PC-3 (cell line): ENCODE results near the gene MEPE. TPM values are rescaled to one million over a fixed set of nuclear protein-coding genes. Genes with fewer than 3 reads are reported as not detected.

Experiments
- ATAC-seq: fragments of 200-7000 bp; cut with Tn5 transposase; 2 replicates; pipeline ENCODE4 v1.9.1; 2020; ENCODE audit warnings: mild to moderate bottlenecking, moderate library complexity
- BruUV-seq: library from RNA; stranded (reverse); fragments of 400-500 nt; replicated peaks from 2 replicates; lab custom pipeline; 2021; lab: Mats Ljungman, UMichigan
- CTCF ChIA-PET: fragments of 300-600 bp; sonication (Branson Sonifier 250); formaldehyde crosslinking; loops from one replicate; lab custom pipeline; 2022; ENCODE audit warnings: antibody characterized with exemption; lab: Charles Lee
- POLR2A ChIA-PET: fragments of 300-600 bp; sonication (Branson Sonifier 250); formaldehyde crosslinking; loops from one replicate; lab custom pipeline; 2022; ENCODE audit warnings: antibody characterized with exemption; ENCODE audit not compliant: unreplicated experiment; lab: Charles Lee
- DNase-seq: peaks from one replicate; pipeline ENCODE4 v3.0.0-alpha.2; 2015
- H2AFZ ChIP-seq: fragments of 300-600 bp; sonication (generic); 2 replicates; pipeline ENCODE4 v1.6.0; 2016; ENCODE audit warnings: antibody characterized with exemption, low read length
- H3F3A ChIP-seq: fragments of 300-600 bp; sonication (generic); one replicate; pipeline ENCODE4 v1.6.0; 2017; ENCODE audit warnings: antibody characterized with exemption, low read length, control low read depth, mild to moderate bottlenecking; ENCODE audit not compliant: unreplicated experiment
- H3K27ac ChIP-seq: fragments of 300-600 bp; sonication (generic); 2 replicates; pipeline ENCODE4 v1.5.1; 2016; ENCODE audit warnings: mild to moderate bottlenecking, low read length
- H3K27me3 ChIP-seq: fragments of 300-600 bp; sonication (generic); 2 replicates; pipeline ENCODE4 v1.6.1; 2016; ENCODE audit warnings: low read length, mixed read lengths
- H3K36me3 ChIP-seq: fragments of 300-600 bp; sonication (generic); 2 replicates; pipeline ENCODE4 v1.6.1; 2016; ENCODE audit warnings: low read depth, mixed run types, low read length, mixed read lengths
- H3K4me1 ChIP-seq: fragments of 300-600 bp; sonication (generic); 2 replicates; pipeline ENCODE4 v1.5.1; 2016; ENCODE audit warnings: low read length; ENCODE audit not compliant: insufficient read depth
- H3K4me2 ChIP-seq: fragments of 300-600 bp; sonication (generic); 2 replicates; pipeline ENCODE4 v1.6.0; 2016; ENCODE audit warnings: low read length
- H3K4me3 ChIP-seq: fragments of 300-600 bp; sonication (generic); 2 replicates; pipeline ENCODE4 v1.5.1; 2016; ENCODE audit warnings: mild to moderate bottlenecking, low read length, mixed read lengths
- H3K79me2 ChIP-seq: fragments of 300-600 bp; sonication (generic); 2 replicates; pipeline ENCODE4 v1.6.1; 2017; ENCODE audit warnings: low read length, mixed read lengths
- H3K9ac ChIP-seq: fragments of 300-600 bp; sonication (generic); 2 replicates; pipeline ENCODE4 v1.6.0; 2016; ENCODE audit warnings: mild to moderate bottlenecking, low read length
- H3K9me2 ChIP-seq: fragments of 300-600 bp; sonication (generic); replicated peaks from 2 replicates; pipeline ENCODE4 v1.6.1; 2016; ENCODE audit warnings: mixed run types, low read length, mixed read lengths
- H3K9me3 ChIP-seq: fragments of 300-600 bp; sonication (generic); 2 replicates; pipeline ENCODE4 v1.6.1; 2016; ENCODE audit warnings: low read length, mixed read lengths
- H4K20me1 ChIP-seq: fragments of 300-600 bp; sonication (generic); 2 replicates; pipeline ENCODE4 v1.6.1; 2016; ENCODE audit warnings: low read length, mixed read lengths
- EZH2 ChIP-seq: fragments of 300-600 bp; sonication (generic); IDR thresholded peaks from one replicate; pipeline ENCODE4 v1.6.1; 2017; ENCODE audit warnings: antibody characterized with exemption, mild to moderate bottlenecking, low read length; ENCODE audit not compliant: unreplicated experiment
- EZH2phosphoT487 ChIP-seq: fragments of 300-600 bp; sonication (generic); IDR thresholded peaks from 2 replicates; pipeline ENCODE4 v1.6.1; 2018; ENCODE audit warnings: mild to moderate bottlenecking, antibody characterized with exemption, low read length, borderline replicate concordance
- intact Hi-C: fragments of 100-400 bp; cut with micrococcal nuclease; formaldehyde crosslinking; loops from 2 replicates; pipeline ENCODE4 v1.9.0; 2023
- total RNA-seq: library from RNA; depleted of rRNA; stranded (reverse); fragments of >200 nt; gene quantifications from 2 replicates; pipeline ENCODE4 v1.2.3, GENCODE V29; 2014
- TF ChIP-seq, protein P1 (sequence below): fragments of 300-600 bp; sonication (generic); conservative IDR thresholded peaks from 2 replicates; pipeline ENCODE4 v1.5.1; 2017; ENCODE audit warnings: antibody characterized with exemption, low read depth, mild to moderate bottlenecking, low read length

Gene MEPE
- total RNA-seq, 1 experiment from 2014 or later, result not detected

- ATAC-seq, result no peak
- Histone ChIP-seq H3K27me3 (no peaks in the 10 kb centered on the region), H3K4me2 (no peak overlapping the region), H3K79me2 (no peaks in the 10 kb centered on the region), H3K4me3 (no peak overlapping the region), H3K36me3 (no peaks in the 10 kb centered on the region), H4K20me1 (no peaks in the 10 kb centered on the region), H3K9me3 (no peaks in the 10 kb centered on the region), H3K4me1 (peaks cover 10% of the 10 kb centered on the region), H2AFZ (no peak overlapping the region), H3K27ac (no peak overlapping the region), H3K9me2 (no peaks in the 10 kb centered on the region), H3K9ac (no peak overlapping the region), H3F3A (peaks cover 6% of the 10 kb centered on the region)
- no peak for TF ChIP-seq EZH2phosphoT487
- TF ChIP-seq, protein P1, sequence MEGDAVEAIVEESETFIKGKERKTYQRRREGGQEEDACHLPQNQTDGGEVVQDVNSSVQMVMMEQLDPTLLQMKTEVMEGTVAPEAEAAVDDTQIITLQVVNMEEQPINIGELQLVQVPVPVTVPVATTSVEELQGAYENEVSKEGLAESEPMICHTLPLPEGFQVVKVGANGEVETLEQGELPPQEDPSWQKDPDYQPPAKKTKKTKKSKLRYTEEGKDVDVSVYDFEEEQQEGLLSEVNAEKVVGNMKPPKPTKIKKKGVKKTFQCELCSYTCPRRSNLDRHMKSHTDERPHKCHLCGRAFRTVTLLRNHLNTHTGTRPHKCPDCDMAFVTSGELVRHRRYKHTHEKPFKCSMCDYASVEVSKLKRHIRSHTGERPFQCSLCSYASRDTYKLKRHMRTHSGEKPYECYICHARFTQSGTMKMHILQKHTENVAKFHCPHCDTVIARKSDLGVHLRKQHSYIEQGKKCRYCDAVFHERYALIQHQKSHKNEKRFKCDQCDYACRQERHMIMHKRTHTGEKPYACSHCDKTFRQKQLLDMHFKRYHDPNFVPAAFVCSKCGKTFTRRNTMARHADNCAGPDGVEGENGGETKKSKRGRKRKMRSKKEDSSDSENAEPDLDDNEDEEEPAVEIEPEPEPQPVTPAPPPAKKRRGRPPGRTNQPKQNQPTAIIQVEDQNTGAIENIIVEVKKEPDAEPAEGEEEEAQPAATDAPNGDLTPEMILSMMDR, result no peak
- no peak for TF ChIP-seq EZH2
- intact Hi-C loops, result no loop called here
- no peak for DNase-seq
- ChIA-PET POLR2A (no interaction called here), CTCF (interaction anchor here (0.6 kb wide), 1 partner anchor 882 kb away, joined by 3 read pairs; no protein-coding TSS in a partner anchor)
- BruUV-seq, result no TSS peak
Observed at GRCh38 chr4:87803421-87803820, 29.3 kb upstream of the MEPE start.

DNA sequence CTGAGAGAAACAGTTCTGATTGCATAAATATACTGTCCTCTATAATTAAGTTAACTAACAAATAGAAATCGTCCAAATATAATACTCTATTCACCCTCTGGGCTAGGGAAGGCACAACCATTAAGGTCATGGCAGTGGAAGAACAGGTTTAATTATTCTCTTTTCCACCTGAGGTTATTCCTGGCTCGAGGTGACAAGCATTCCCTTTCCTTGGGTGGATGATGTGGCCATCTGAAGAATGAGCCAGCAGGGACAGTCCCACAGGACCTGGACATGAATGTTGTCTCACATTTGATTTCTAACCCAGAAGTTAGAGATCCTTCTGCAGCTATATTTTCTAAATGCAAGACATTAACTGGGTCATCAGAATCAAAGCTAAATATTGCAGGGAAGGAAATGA lies 27.9 kb upstream of the MEPE start:
- no peak overlapping the region for H3K27ac ChIP-seq
- intact Hi-C loops, result no loop called here
- H3K4me3 ChIP-seq, result no peak overlapping the region
- no peak overlapping the region for H2AFZ ChIP-seq
- TF ChIP-seq EZH2phosphoT487 (no peak), EZH2 (no peak)
- DNase-seq (no peak), ATAC-seq (no peak)
- no TSS peak for BruUV-seq
- H3K9me2 ChIP-seq, result no peaks in the 10 kb centered on the region
- H4K20me1 ChIP-seq, result no peaks in the 10 kb centered on the region
- peaks cover 6% of the 10 kb centered on the region for H3F3A ChIP-seq
- peaks cover 10% of the 10 kb centered on the region for H3K4me1 ChIP-seq
- H3K36me3 ChIP-seq, result no peaks in the 10 kb centered on the region
- no peaks in the 10 kb centered on the region for H3K9me3 ChIP-seq
- CTCF ChIA-PET, result no interaction called here
- H3K79me2 ChIP-seq, result no peaks in the 10 kb centered on the region
- H3K4me2 ChIP-seq, result no peak overlapping the region
- POLR2A ChIA-PET, result no interaction called here
- H3K9ac ChIP-seq, result no peak overlapping the region
- H3K27me3 ChIP-seq, result no peaks in the 10 kb centered on the region

- Histone ChIP-seq H3K4me3 (no peak overlapping the region), H3F3A (peaks cover 6% of the 10 kb centered on the region), H4K20me1 (no peaks in the 10 kb centered on the region), H3K9ac (no peak overlapping the region), H2AFZ (no peak overlapping the region), H3K27ac (no peak overlapping the region), H3K9me3 (no peaks in the 10 kb centered on the region), H3K4me1 (peaks cover 10% of the 10 kb centered on the region), H3K79me2 (no peaks in the 10 kb centered on the region), H3K27me3 (no peaks in the 10 kb centered on the region), H3K4me2 (peak overlapping the region; percentile 33; the same call in 1 of the 2 replicates), H3K9me2 (no peaks in the 10 kb centered on the region), H3K36me3 (no peaks in the 10 kb centered on the region)
- CTCF ChIA-PET, result no interaction called here
- TF ChIP-seq EZH2phosphoT487, result no peak
- no peak for TF ChIP-seq EZH2
- TF ChIP-seq, protein P1, result no peak
- POLR2A ChIA-PET, result no interaction called here
- intact Hi-C loops, result no loop called here
- peak; percentile 49 for DNase-seq
- no peak; the same call in 1 of the 2 replicates for ATAC-seq
- no TSS peak for BruUV-seq
Observed at GRCh38 chr4:87805971-87806370, 26.8 kb upstream of the MEPE start.
